Nephron (organoid): Measurements from ENCODE around the gene SHKBP1.

Experiments used
- H3K27ac Mint-ChIP-seq, 3 experiments: 2 replicates each; pipeline ENCODE4 v1.8.0; 2020; ENCODE audit warnings: mixed read lengths in 3 of 3, mild to moderate bottlenecking in 2 of 3, moderate library complexity in 1 of 3
- H3K27me3 Mint-ChIP-seq: 2 replicates; pipeline ENCODE4 v1.8.0; 2021; ENCODE audit warnings: low read depth, mild to moderate bottlenecking, moderate library complexity, mixed read lengths
- H3K36me3 Mint-ChIP-seq: 2 replicates; pipeline ENCODE4 v1.8.0; 2020; ENCODE audit warnings: low read depth, mixed read lengths
- H3K4me1 Mint-ChIP-seq: 2 replicates; pipeline ENCODE4 v1.8.0; 2020; ENCODE audit warnings: mixed read lengths
- H3K4me3 Mint-ChIP-seq, 3 experiments: 2 replicates each; pipeline ENCODE4 v1.8.0; 2020; ENCODE audit warnings: mild to moderate bottlenecking in 3 of 3, mixed read lengths in 3 of 3, moderate library complexity in 2 of 3
- H3K9me3 Mint-ChIP-seq: 2 replicates; pipeline ENCODE4 v1.8.0; 2020; ENCODE audit warnings: mixed read lengths
- TF ChIP-seq, protein P1 (sequence below), 3 experiments: fragments of 200-600 bp; sonication (generic); IDR thresholded peaks; one replicate each; pipeline ENCODE4 v1.5.0; 2021; ENCODE audit warnings: antibody characterized with exemption in 3 of 3; ENCODE audit not compliant: unreplicated experiment in 3 of 3

The SHKBP1 gene

DNA sequence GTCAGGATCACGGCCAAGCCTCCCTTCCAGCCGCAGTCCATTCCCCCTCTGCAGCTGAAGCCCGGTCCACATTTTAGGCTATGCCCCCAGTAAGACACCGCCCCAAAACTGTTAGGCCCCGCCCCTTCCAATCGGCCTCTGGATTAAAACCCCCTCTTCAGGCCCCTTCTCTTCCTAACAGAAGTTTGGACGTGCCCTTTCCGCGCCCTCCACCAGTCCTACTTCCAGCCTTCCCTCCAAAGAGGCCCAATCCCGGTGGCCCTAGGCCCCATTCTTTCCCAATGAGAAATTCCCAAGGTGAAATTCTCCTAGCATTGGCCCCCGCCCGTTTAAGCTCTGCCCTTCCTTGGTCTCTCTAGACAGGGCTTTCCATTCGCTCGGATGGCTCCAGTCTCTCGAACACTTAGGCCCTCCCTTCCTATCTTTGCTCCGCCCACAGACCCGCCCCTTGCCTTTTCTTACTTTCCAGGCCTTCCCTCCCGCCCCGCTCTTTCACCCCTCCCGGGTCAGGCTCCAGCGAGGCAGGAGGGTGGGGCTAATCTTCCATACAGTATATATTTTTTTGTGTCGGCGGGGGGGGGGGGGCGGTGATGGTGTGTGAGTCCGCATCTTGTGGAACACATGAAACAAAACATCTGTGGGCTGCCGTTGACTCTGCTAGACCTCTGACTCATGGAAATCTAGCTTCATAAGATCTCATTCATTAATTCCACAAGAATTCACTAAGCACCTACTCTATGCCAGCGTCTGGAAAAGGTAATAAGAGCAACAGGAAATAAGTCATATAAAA, 38.1 kb downstream of the SHKBP1 start:
- TF ChIP-seq, protein P1, sequence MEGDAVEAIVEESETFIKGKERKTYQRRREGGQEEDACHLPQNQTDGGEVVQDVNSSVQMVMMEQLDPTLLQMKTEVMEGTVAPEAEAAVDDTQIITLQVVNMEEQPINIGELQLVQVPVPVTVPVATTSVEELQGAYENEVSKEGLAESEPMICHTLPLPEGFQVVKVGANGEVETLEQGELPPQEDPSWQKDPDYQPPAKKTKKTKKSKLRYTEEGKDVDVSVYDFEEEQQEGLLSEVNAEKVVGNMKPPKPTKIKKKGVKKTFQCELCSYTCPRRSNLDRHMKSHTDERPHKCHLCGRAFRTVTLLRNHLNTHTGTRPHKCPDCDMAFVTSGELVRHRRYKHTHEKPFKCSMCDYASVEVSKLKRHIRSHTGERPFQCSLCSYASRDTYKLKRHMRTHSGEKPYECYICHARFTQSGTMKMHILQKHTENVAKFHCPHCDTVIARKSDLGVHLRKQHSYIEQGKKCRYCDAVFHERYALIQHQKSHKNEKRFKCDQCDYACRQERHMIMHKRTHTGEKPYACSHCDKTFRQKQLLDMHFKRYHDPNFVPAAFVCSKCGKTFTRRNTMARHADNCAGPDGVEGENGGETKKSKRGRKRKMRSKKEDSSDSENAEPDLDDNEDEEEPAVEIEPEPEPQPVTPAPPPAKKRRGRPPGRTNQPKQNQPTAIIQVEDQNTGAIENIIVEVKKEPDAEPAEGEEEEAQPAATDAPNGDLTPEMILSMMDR (IDR thresholded peaks at IDR 0.05; ENCODE audit: unreplicated experiment in 3 of 3), result no peak
- H3K9me3 Mint-ChIP-seq, result no peaks in the 10 kb centered on the region
- H3K27me3 Mint-ChIP-seq, result peaks cover 19% of the 10 kb centered on the region
- H3K4me1 Mint-ChIP-seq, result peaks cover 20% of the 10 kb centered on the region
- peak overlapping the region; percentile 87 to 95 (median 90) for H3K4me3 Mint-ChIP-seq
- H3K27ac Mint-ChIP-seq, result peak overlapping the region; percentile 91 to 96 (median 96)
- H3K36me3 Mint-ChIP-seq, result peaks cover 49% of the 10 kb centered on the region

DNA sequence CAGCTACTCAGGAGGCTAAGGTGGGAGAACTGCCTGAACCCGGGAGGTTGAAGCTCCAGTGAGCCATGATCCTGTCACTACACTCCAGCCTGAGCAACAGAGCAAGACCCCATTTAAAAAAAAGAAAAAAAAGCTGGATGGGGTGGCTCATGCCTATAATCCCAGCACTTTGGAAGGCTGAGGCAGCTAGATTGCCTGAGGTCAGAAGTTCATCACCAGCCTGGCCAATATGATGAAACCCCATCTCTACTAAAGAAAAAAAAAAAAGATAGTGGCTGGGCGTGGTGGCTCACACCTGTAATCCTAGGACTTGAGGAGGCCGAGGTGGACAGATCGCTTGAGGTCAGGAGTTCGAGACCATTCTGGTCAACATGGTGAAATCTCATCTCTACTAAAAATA, 39.5 kb downstream of the SHKBP1 start:
- Mint-ChIP-seq H3K27me3 (peaks cover 15% of the 10 kb centered on the region), H3K27ac (no peak overlapping the region), H3K4me1 (peaks cover 14% of the 10 kb centered on the region), H3K4me3 (no peak overlapping the region), H3K9me3 (no peaks in the 10 kb centered on the region), H3K36me3 (peaks cover 54% of the 10 kb centered on the region)
- TF ChIP-seq, protein P1 (IDR thresholded peaks at IDR 0.05; ENCODE audit: unreplicated experiment in 3 of 3), result no peak

DNA sequence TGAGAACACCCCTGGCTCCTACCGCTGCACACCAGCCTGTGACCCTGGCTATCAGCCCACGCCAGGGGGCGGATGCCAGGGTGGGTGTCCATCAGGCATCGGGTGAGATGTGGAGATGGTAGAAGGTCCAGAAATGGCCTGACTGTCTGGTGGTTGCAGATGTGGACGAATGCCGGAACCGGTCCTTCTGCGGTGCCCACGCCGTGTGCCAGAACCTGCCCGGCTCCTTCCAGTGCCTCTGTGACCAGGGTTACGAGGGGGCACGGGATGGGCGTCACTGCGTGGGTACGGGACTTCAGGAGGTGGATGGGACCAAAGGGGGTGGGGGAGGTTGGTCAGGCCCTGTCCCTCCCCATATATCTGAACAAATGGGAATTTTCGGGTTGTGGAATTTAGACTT, 40.3 kb downstream of the SHKBP1 start:
- TF ChIP-seq, protein P1 (IDR thresholded peaks at IDR 0.05; ENCODE audit: unreplicated experiment in 3 of 3), result no peak
- H3K4me1 Mint-ChIP-seq, result peaks cover 14% of the 10 kb centered on the region
- peaks cover 13% of the 10 kb centered on the region for H3K27me3 Mint-ChIP-seq
- no peak overlapping the region for H3K4me3 Mint-ChIP-seq
- H3K36me3 Mint-ChIP-seq, result peaks cover 61% of the 10 kb centered on the region
- no peak overlapping the region for H3K27ac Mint-ChIP-seq
- H3K9me3 Mint-ChIP-seq, result no peaks in the 10 kb centered on the region

DNA sequence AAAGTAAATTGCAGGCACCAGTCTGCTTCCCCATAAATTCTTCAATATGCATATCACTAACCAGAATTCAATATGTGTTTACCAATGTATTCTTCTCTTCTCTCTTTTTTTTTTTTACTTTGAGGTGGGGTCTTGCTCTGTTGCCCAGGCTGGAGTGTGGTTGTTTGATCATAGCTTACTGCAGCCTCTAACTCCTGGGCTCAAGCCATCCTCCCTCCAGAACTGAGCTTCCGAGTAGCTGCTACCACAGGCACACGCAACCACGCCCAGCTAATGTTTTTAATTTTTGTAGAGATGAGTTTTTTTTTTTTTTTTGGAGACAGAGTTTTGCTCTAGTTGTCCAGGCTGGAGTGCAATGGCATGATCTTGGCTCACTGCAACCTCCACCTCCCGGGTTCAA, 41.3 kb downstream of the SHKBP1 start:
- TF ChIP-seq, protein P1 (IDR thresholded peaks at IDR 0.05; ENCODE audit: unreplicated experiment in 3 of 3), result no peak
- peaks cover 5% of the 10 kb centered on the region for H3K27me3 Mint-ChIP-seq
- no peaks in the 10 kb centered on the region for H3K9me3 Mint-ChIP-seq
- no peak overlapping the region for H3K27ac Mint-ChIP-seq
- H3K36me3 Mint-ChIP-seq, result peaks cover 62% of the 10 kb centered on the region
- no peak overlapping the region for H3K4me3 Mint-ChIP-seq
- H3K4me1 Mint-ChIP-seq, result peaks cover 15% of the 10 kb centered on the region

DNA sequence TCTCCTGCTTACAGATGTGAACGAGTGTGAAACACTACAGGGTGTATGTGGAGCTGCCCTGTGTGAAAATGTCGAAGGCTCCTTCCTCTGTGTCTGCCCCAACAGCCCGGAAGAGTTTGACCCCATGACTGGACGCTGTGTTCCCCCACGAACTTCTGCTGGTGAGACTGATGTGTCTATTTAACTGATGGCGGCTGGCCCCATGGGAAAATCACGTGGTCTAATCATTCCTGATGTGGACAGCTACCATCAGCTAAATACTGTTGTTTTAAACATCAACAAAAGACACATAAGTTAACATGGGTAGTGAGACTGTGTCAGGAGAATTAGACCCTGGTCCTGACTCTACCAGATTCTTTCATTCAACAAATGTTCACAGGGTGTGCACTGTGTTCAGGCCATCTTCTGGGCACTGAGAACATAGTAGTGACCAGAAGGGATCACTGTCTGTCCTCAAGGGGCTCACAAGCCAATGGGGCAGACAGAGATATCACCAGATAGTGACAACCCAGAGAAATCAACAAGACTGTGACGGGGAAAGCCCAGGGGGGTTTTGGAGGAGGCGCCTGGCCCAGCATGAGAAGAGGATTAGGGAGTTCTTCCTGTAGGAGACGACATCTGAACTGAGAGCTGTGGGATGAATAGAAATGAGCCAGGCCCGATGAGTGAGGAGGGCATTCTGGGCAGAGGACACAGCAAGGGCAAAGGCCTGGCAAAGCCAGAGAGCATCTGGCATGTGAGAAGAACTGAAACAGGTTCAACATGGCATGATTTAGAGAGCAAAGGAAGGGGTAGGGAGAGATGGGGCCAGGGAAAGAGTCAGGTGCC, 42.9 kb downstream of the SHKBP1 start:
- H3K36me3 Mint-ChIP-seq, result peaks cover 72% of the 10 kb centered on the region
- no peaks in the 10 kb centered on the region for H3K9me3 Mint-ChIP-seq
- no peak overlapping the region for H3K27ac Mint-ChIP-seq
- no peak overlapping the region for H3K4me3 Mint-ChIP-seq
- H3K27me3 Mint-ChIP-seq, result peaks cover 3% of the 10 kb centered on the region
- peaks cover 21% of the 10 kb centered on the region for H3K4me1 Mint-ChIP-seq
- TF ChIP-seq, protein P1 (IDR thresholded peaks at IDR 0.05; ENCODE audit: unreplicated experiment in 3 of 3), result no peak
